Astrocyte (in vitro differentiated cells and primary cell): ENCODE measurements around the gene STRA8.

Experiments
- EZH2 ChIP-seq: IDR thresholded peaks from 2 replicates; pipeline ENCODE4 v1.6.1; 2012; ENCODE audit warnings: mild to moderate bottlenecking, low read length, inconsistent platforms; ENCODE audit not compliant: insufficient read depth
- TF ChIP-seq, protein P1 (sequence below): IDR thresholded peaks from 2 replicates; pipeline ENCODE4 v1.5.1; 2011; ENCODE audit warnings: low read depth, mild to moderate bottlenecking, inconsistent platforms, low read length, moderate library complexity; ENCODE audit not compliant: insufficient read depth

DNA sequence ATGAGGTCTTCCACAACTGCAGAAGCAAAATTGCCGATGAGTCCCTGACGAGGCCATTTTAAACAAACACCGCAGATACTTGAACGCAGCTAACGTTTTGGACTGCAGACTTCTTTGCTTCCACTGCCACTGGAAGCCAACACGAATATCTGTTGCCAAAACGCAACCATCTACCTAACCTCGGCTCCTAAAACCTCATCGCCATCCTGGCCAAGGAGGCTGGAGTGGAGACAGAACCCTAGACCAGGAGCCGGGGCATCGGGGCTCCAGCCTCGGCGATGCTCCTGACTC lies 22.8 kb upstream of the STRA8 start:
- TF ChIP-seq, protein P1, sequence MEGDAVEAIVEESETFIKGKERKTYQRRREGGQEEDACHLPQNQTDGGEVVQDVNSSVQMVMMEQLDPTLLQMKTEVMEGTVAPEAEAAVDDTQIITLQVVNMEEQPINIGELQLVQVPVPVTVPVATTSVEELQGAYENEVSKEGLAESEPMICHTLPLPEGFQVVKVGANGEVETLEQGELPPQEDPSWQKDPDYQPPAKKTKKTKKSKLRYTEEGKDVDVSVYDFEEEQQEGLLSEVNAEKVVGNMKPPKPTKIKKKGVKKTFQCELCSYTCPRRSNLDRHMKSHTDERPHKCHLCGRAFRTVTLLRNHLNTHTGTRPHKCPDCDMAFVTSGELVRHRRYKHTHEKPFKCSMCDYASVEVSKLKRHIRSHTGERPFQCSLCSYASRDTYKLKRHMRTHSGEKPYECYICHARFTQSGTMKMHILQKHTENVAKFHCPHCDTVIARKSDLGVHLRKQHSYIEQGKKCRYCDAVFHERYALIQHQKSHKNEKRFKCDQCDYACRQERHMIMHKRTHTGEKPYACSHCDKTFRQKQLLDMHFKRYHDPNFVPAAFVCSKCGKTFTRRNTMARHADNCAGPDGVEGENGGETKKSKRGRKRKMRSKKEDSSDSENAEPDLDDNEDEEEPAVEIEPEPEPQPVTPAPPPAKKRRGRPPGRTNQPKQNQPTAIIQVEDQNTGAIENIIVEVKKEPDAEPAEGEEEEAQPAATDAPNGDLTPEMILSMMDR: no peak
- TF ChIP-seq EZH2: no peak
